ENCODE results near the gene TIGD6.
A peak's percentile ranks its signal among the peaks of the same experiment; 100 is the strongest.

Gene TIGD6

GRCh38 chr5:150016537-150016936 lies 16.1 kb upstream of the TIGD6 start:
- no peak for DNase-seq (ENCODE audit: low read depth in 2 of 2)

- DNase-seq (ENCODE audit: low read depth in 2 of 2), result no peak
These were observed 15.0 kb upstream of the TIGD6 start for GRCh38 chr5:150015415-150015814.

GRCh38 chr5:150014456-150014855 lies 14.0 kb upstream of the TIGD6 start:
- no peak for DNase-seq (ENCODE audit: low read depth in 2 of 2)

- no peak for DNase-seq (ENCODE audit: low read depth in 2 of 2)
These were observed 13.5 kb upstream of the TIGD6 start for GRCh38 chr5:150013931-150014330.

GRCh38 chr5:150009671-150010387 lies 9.4 kb upstream of the TIGD6 start:
- no peak for DNase-seq (ENCODE audit: low read depth in 2 of 2)

- no peak for DNase-seq (ENCODE audit: low read depth in 2 of 2)
These were observed 6.6 kb upstream of the TIGD6 start for GRCh38 chr5:150007050-150007449.

GRCh38 chr5:150006318-150006717 lies 5.9 kb upstream of the TIGD6 start:
- DNase-seq (ENCODE audit: low read depth in 2 of 2), result no peak

GRCh38 chr5:150001660-150002486 lies 1.4 kb upstream of the TIGD6 start:
- peak; percentile 18 to 46 for DNase-seq (ENCODE audit: low read depth in 2 of 2)

GRCh38 chr5:150000990-150001659 lies 671 bp upstream of the TIGD6 start:
- DNase-seq (ENCODE audit: low read depth in 2 of 2), result peak; percentile 5 to 27

- no peak for DNase-seq (ENCODE audit: low read depth in 2 of 2)
These were observed 593 bp downstream of the TIGD6 start for GRCh38 chr5:149999866-150000255.

- no peak for DNase-seq (ENCODE audit: low read depth in 2 of 2)
These were observed 1.1 kb downstream of the TIGD6 start for GRCh38 chr5:149999359-149999758.

- DNase-seq (ENCODE audit: low read depth in 2 of 2), result no peak
These were observed 2.2 kb downstream of the TIGD6 start for GRCh38 chr5:149998281-149998680.

GRCh38 chr5:149996205-149996890 lies 4.1 kb downstream of the TIGD6 start:
- DNase-seq (ENCODE audit: low read depth in 2 of 2), result no peak

GRCh38 chr5:149995385-149996204 lies 4.9 kb downstream of the TIGD6 start:
- DNase-seq (ENCODE audit: low read depth in 2 of 2), result no peak

GRCh38 chr5:149993471-149993870 lies 7.0 kb downstream of the TIGD6 start:
- no peak for DNase-seq (ENCODE audit: low read depth in 2 of 2)

- peak; percentile 50 to 58 for DNase-seq (ENCODE audit: low read depth in 2 of 2)
These were observed 9.7 kb downstream of the TIGD6 start for GRCh38 chr5:149990518-149991376.

GRCh38 chr5:149988126-149988525 lies 12.3 kb downstream of the TIGD6 start:
- DNase-seq (ENCODE audit: low read depth in 2 of 2), result no peak

GRCh38 chr5:149982505-149982904 lies 17.9 kb downstream of the TIGD6 start:
- no peak for DNase-seq (ENCODE audit: low read depth in 2 of 2)

GRCh38 chr5:149981206-149981605 lies 19.2 kb downstream of the TIGD6 start:
- no peak for DNase-seq (ENCODE audit: low read depth in 2 of 2)

- no peak for DNase-seq (ENCODE audit: low read depth in 2 of 2)
These were observed 20.6 kb downstream of the TIGD6 start for GRCh38 chr5:149979896-149980295.

All from stimulated activated CD4-positive, alpha-beta T cell treated with anti-CD3 and anti-CD28 coated beads, Interleukin-1b, Interleukin-23, amount 100 ng/mL, for 4 hours (primary cell).